Psoas muscle (tissue), 8 donors: ENCODE measurements around the gene CABLES2. TPM values are rescaled to one million over a fixed set of nuclear protein-coding genes. Genes with fewer than 3 reads are reported as not detected.

Experiments
- ATAC-seq, 4 donors: fragments of 200-7000 bp; cut with Tn5 transposase; one replicate each; pipeline ENCODE4 v1.9.1; 2020; ENCODE audit warnings: moderate library complexity in 3 of 4, mild to moderate bottlenecking in 2 of 4
- DNase-seq, 2 donors: peaks; one replicate each; pipeline ENCODE4 v3.0.0-alpha.2; 2020
- H3K27ac ChIP-seq: fragments of 200-600 bp; one replicate; pipeline ENCODE4 v1.8.0; 2022
- H3K27me3 ChIP-seq, 3 donors: fragments of 200-600 bp in 1 of 3; one replicate each; pipeline versions ENCODE4 v1.6.1 to v1.8.0; 2013 to 2022; ENCODE audit warnings: low read length in 2 of 3, mild to moderate bottlenecking in 2 of 3, moderate library complexity in 1 of 3; ENCODE audit not compliant: insufficient read depth in 3 of 3
- H3K36me3 ChIP-seq, 2 donors: fragments of 200-600 bp in 1 of 2; one replicate each; pipeline versions ENCODE4 v1.6.1 to v1.8.0; 2013 to 2022; ENCODE audit warnings: low read depth in 1 of 2, mild to moderate bottlenecking in 1 of 2, moderate library complexity in 1 of 2; ENCODE audit not compliant: insufficient read depth in 1 of 2
- H3K4me1 ChIP-seq: fragments of 200-600 bp; one replicate; pipeline ENCODE4 v1.8.0; 2022
- H3K4me3 ChIP-seq: fragments of 200-600 bp; one replicate; pipeline ENCODE4 v1.8.0; 2022; ENCODE audit warnings: mild to moderate bottlenecking
- H3K9me3 ChIP-seq: fragments of 200-600 bp; one replicate; pipeline ENCODE4 v1.8.0; 2022
- WGBS, 3 donors: extraction: QIAGEN DNeasy Blood & Tissue Kit; methylation state at CpG; one replicate each; pipeline versions ENCODE4 v1.1.6 to v1.1.7; 2013; 5-methylcytosine and 5-hydroxymethylcytosine counted together
- intact Hi-C, 2 donors: fragments of 100-400 bp; cut with DNase I; formaldehyde crosslinking; loops; one replicate each; pipeline versions ENCODE4 v1.11.0 to v1.14.2; 2022
- polyA plus RNA-seq, 3 donors: library from polyadenylated mRNA; stranded (reverse); fragments of 200-250 nt; gene quantifications; one replicate each; pipeline ENCODE4 v1.2.3, GENCODE V29; 2013
- total RNA-seq, 4 donors: library from RNA; stranded (reverse); fragmentation: NEBNext Ultra II Directional in 2 of 4; extraction: Animal tissue kit (Norgen Biotek cat#: 25700) in 2 of 4; gene quantifications; one replicate each; pipeline versions ENCODE4 v1.2.1 to v1.2.4, GENCODE V29; 2021 to 2023
- TF ChIP-seq, protein P1 (sequence below): fragments of 200-600 bp; IDR thresholded peaks from one replicate; pipeline ENCODE4 v1.8.0; 2022; ENCODE audit warnings: antibody characterized with exemption
- donor health status: healthy with polysubstance abuse.
- donor health status: DM: no; HTN: no; CAD: no; lungs with moderate emphysema.
- donor health status: Bipolar disorder and iron deficiency.
- donor health status: healthy.
- donor health status: DM: yes; HTN: yes; CAD: no.
- donor health status: DM: no; HTN: no; CAD: no.
- donor health status: DM: no; HTN: no; CAD: no.
- donor health status: DM: yes; HTN: yes; CAD: no.

CABLES2 gene
- total and polyA plus RNA-seq, 7 donors = 2.4 to 4.3 (median 3.8) TPM

DNA sequence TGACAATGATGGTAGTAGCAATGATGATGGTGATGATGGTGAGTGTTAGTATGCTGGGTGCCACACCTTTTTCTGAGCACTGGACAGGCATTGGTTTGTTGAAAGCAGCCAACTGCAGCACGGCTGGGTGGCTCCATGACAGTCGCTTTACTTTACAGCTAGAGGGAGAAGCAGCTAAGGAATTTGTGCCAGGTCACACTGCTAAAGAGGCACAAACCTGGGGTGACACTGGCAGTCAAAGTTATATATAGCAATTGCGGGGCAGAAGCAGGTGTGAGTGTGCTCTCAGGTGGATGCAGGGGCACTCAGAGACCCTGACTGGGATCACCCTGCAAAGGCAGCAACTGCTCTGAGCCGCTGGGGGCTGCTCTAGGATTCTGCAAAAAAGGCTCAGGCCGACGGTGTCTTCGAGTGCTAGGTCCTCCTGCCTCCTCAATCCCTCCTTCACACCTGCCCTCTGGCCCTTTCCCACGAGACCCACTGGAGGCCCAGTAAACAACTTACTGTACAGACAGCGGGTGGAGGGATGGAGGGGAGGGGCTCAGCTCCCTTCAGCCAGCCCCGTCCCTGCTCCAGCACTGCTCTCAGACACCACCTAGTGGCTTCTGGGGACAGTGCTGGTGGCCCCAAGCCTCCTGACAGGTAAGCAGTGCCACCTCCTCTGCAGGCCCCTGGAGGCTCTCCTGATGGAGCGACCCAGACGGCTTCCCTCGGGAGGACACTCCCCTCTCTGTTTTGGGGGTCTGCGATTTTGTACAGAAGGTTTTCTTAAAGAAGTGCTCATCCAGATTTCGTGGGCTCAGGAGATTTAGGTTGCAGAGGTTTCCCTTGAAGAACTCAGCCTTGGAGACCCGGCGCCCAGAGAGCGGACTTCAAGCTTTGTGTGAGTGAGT, 24.5 kb downstream of the CABLES2 start:
- DNase-seq = peak; percentile 76 to 88
- H3K4me1 ChIP-seq = peaks cover 23% of the 10 kb centered on the region

DNA sequence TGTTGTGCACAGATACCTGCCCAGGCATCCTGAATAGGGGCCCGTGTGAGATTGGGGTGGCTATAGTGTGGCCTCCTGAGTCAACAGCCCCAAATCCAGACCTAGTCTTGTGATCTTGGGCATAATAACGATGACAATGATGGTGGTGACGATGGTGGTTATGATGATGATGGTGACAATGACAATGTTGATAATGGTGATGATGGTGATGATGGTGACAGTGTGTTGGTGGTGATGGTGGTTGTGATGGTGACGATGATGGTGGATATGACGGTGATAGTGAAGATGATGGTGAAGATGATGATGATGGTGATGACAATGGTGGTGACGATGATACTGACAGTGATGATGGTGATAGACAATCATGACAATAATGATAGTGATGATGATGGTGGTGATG, 25.2 kb downstream of the CABLES2 start:
- Histone ChIP-seq H3K36me3 (peaks cover 0 to 8% of the 10 kb centered on the region in 2 donors), H3K4me1 (peaks cover 25% of the 10 kb centered on the region), H3K9me3 (no peaks in the 10 kb centered on the region), H3K27me3 (no peaks in the 10 kb centered on the region), H3K27ac (no peak overlapping the region), H3K4me3 (no peak overlapping the region)
- ATAC-seq = no peak
- no peak for DNase-seq
- 85 to 94% (median 94%) methylated on average over 6 of the region's 6 CpGs for WGBS, 3 donors
- TF ChIP-seq, protein P1, sequence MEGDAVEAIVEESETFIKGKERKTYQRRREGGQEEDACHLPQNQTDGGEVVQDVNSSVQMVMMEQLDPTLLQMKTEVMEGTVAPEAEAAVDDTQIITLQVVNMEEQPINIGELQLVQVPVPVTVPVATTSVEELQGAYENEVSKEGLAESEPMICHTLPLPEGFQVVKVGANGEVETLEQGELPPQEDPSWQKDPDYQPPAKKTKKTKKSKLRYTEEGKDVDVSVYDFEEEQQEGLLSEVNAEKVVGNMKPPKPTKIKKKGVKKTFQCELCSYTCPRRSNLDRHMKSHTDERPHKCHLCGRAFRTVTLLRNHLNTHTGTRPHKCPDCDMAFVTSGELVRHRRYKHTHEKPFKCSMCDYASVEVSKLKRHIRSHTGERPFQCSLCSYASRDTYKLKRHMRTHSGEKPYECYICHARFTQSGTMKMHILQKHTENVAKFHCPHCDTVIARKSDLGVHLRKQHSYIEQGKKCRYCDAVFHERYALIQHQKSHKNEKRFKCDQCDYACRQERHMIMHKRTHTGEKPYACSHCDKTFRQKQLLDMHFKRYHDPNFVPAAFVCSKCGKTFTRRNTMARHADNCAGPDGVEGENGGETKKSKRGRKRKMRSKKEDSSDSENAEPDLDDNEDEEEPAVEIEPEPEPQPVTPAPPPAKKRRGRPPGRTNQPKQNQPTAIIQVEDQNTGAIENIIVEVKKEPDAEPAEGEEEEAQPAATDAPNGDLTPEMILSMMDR = no peak
- intact Hi-C loops = loop anchor here (1.0 to 10.0 kb wide), 4 partner anchors 81 to 423 kb away; partner anchors contain the start of genes MTG2 (in 2 of the 2) and OGFR (in 1 of the 2)

More for the DNA sequence above, 24.5 kb downstream of the CABLES2 start:
- 32 to 42% (median 34%) methylated on average over 13 to 18 of the region's 18 CpGs for WGBS, 3 donors
- peak overlapping the region; percentile 55 for H3K27ac ChIP-seq
- TF ChIP-seq, protein P1 = peak; percentile 94
- H3K36me3 ChIP-seq = peaks cover 0 to 8% of the 10 kb centered on the region in 2 donors
- no peak overlapping the region for H3K4me3 ChIP-seq
- intact Hi-C loops = loop anchor here (1.0 to 10.0 kb wide), 4 partner anchors 81 to 422 kb away; partner anchors contain the start of genes MTG2 (in 2 of the 2) and OGFR (in 1 of the 2)
- no peaks in the 10 kb centered on the region for H3K9me3 ChIP-seq
- ATAC-seq = peak; percentile 66 to 75 (median 72)
- no peaks in the 10 kb centered on the region for H3K27me3 ChIP-seq

DNA sequence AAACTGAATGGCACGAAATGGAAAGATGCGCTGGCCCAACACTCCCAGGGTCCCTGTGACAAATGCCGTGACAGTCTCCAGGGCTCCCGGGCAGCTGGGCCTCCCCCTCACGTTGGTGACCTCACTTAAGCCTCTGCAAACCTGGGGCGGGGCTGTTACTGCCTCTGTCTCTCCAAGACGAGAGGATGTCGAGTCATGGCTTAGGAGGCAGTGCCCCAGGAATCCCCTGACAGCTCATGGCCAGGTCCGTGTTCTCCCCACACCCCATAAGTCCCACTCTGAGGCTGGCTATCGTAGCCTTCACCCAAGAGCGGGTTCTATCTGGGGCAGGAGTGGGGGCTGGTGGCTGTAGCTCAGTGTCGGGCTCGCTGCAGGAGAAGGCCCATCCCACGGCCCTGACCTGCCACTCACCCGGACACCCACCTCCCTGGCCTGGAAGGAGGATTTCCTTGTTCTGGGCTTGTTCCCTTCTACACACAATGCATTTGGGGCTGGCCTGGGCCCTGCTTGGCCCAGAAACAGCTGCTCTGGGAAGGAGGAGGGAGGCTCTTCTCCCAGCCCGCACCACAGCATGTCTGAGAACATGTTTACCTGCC, 25.8 kb downstream of the CABLES2 start:
- peak in 1 of 2 donors; percentile 45 for DNase-seq
- Histone ChIP-seq H3K36me3 (peaks cover 0 to 8% of the 10 kb centered on the region in 2 donors), H3K4me3 (peak overlapping the region; percentile 22), H3K9me3 (no peaks in the 10 kb centered on the region), H3K27me3 (no peaks in the 10 kb centered on the region), H3K27ac (peak overlapping the region; percentile 60), H3K4me1 (peaks cover 30% of the 10 kb centered on the region)
- 49 to 55% (median 55%) methylated on average over 16 of the region's 16 CpGs for WGBS, 3 donors
- TF ChIP-seq, protein P1 = no peak
- intact Hi-C loops = loop anchor here (10.0 kb wide), 2 partner anchors 196 to 424 kb away; partner anchors contain the start of genes MTG2 (in 2 of the 2) and OGFR (in 1 of the 2)
- ATAC-seq = peak in 1 of 4 donors; percentile 5

DNA sequence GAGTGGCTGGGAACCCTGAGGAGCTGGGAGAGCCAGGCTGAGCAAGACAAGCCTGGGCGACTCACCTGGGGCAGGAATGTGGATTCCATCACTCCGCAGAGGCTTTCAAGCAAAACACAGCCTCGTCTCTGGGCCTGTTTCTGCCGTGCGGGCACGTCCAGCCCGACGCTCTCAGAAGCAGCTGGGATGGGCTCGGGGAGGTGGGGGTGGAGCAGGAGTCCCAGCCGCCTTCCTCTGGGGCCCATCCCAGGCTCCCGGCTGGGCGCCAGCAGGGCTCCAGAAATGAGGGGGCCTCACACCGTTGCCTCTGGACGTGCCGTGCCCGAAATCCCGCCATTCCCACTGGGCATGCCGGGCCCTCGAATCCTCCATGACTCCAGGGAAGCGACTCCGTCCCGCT, 28.9 kb downstream of the CABLES2 start:
- ATAC-seq = no peak
- Histone ChIP-seq H3K4me1 (peaks cover 21% of the 10 kb centered on the region), H3K4me3 (no peak overlapping the region), H3K27ac (no peak overlapping the region), H3K9me3 (no peaks in the 10 kb centered on the region), H3K27me3 (no peaks in the 10 kb centered on the region), H3K36me3 (no peaks in the 10 kb centered on the region)
- TF ChIP-seq, protein P1 = no peak
- no peak for DNase-seq
- 49 to 50% (median 49%) methylated on average over 18 to 22 of the region's 22 CpGs for WGBS, 3 donors
- intact Hi-C loops = loop anchor here in 1 of 2 donors (5.0 kb wide), 1 partner anchor 36 kb away; no protein-coding TSS in a partner anchor
